GF-D8 (cell line): ENCODE measurements around the gene PTPRE.

ENCODE experiments used
- DNase-seq: peaks from one replicate; lab custom pipeline; 2025; lab: John Stamatoyannopoulos, UW

The PTPRE gene

DNA sequence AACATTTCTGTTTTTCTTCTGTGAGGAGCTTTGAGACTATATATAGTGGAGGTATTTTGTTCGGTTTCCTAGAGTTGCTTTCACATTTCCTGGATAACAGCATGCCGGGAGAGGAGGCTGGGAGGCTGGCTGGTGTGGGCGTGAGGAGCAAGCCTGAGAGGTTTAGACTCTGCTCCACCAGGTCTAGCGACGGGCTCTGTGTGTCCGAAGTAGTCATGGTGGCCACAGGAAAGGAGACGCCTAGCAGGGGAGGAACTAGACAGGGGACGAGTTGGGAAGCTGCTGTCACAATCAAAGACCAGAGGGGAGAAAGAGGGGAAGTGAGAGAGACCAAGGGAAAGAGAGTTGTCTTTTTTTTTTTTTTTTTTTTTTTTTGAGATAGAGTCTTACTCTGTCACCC, 19.6 kb downstream of the PTPRE start:
- DNase-seq: no peak

DNA sequence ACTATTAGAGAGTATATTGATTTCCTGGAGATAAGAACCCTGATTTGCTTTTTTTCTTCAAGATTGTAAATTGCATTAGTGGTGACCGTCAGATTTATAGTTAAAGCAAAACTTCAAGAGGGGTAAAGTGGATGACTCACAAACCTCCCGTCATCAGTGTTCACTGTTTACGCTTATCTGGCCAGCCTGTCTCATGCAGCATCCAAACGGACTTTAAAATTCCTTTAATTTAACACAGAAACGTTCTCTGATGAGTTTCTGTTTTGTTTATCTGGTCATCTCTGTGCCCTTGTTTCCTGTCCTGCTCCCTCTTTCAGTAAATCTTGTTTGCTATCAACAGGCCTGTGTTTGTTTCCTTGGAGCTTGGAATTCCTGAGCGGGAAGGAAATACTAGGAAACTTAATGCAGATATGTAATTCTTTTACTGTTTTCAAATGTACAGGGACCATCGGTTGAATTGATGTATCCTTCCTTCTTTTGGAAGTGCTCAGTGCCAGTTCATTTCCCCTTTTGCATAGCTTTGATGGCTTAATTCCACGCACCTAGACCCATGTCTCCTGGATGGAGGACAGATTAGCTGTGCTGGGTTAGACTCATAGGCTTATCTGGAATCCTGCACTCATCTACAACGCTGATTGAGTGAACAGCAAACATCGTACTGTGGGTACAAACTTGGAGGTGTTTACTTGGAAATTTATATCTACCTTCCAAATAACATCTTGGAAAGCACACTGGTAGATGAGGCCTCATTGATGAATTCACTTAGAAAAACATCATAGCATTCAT, 21.3 kb downstream of the PTPRE start:
- DNase-seq: no peak

GRCh38 chr10:127932521-127933270, 25.8 kb downstream of the PTPRE start:
- DNase-seq: no peak

DNA sequence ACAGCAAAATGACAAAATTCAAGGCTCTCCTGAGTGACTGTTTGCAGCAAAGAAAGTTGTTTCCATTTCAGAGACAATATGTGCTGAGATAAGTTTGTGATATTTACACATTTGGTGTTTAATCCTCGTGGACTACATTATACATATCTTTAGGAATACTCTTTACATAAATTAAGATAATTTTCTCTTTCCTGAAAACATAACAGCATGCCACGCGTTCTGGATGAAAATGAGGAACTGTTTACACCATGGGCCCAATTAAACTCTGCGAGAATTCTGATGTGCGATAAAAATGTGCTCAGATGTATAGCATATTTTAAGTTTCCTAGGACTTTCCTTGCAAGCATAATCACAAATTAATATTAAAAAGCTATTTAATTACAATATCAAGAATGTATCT, 26.4 kb downstream of the PTPRE start:
- DNase-seq: no peak

GRCh38 chr10:127934383-127934782, 27.5 kb downstream of the PTPRE start:
- DNase-seq: no peak

GRCh38 chr10:127935071-127935561, 28.2 kb downstream of the PTPRE start:
- no peak for DNase-seq

- DNase-seq: no peak
Measured at GRCh38 chr10:127937069-127937468, 30.2 kb downstream of the PTPRE start.

DNA sequence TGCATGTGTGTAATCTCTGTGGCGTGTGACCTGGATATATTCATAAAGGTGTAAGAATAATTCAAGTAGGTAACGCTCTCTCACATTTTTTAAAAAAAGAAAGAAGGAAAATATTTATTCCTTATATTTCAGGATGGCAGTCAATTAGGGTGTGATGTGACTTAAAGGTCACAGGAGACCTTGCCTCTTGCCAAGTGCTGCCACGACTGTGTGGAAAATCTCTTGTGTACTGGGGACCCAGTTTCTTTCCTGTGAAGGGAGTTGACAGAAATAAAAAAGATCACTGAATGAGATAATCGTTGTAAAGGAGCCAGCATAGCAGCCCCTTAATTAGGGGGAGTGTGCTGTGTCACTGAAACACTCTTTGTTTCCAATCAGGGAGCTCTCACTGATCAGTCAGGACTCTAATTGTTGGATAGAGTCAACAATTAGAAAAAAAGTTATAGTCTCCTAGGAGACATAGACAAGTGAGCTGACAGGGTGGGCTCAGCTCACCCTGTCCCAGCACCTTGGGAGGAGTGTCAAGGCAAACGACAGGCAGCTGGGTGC, 31.1 kb downstream of the PTPRE start:
- no peak for DNase-seq

DNA sequence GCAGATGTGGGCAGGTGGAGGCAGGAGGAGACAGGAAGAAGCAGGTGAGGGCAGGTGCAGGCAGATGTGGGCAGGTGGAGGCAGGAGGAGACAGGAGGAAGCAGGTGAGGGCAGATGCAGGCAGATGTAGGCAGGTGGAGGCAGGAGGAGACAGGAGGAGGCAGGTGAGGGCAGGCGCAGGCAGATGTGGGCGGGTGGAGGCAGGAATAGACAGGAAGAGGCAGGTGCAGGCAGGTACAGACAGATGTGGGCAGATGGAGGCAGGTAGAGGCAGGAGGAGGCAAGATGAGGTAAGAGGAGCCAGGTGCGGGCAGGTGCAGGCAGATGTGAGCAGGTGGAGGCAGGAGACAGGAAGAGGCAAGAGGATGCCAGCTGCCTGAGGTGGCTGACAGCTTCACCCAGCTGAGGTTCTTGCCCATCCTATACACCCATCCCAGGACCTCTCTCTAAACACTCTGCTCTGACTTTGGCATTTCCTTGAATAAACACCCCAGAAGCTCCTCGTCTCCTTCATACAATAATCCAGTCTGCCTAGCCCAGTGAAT, 33.0 kb downstream of the PTPRE start:
- DNase-seq: no peak

DNA sequence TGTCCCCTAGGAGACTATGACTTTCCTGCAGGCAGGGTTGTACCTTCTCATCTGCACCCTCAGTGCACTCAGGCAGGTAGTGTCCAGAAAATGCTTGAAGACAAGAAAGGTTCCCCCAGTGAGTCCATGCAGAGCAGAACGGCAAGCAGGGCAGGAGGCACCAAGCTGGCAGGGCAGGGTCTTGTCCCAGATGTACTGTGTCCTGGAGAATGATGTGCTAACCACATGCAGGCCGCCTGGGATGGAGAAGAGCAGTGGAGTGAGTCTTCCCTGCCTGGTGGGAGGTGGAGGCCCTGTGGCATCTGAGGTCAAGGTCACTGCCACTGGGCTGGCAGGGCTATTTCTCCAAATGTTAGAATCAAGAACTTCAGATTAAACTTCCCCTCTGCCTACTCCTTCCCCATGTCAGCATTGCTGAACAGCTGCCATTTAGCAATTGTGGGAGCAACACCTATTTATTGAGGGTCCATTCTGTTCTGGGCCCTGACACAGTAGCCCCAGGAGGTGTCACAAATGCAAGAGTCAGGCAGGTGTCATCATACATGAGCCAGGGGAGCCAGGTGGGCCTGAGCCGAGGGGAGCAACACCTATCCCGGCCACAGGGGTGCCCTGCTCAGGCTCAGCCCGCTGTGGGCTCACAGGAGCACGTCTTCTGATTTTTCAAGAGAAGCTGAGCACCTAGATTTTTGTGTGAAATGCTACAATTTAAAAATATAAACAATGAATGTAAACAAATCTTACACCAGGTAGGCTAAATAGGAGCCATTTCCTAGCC, 34.1 kb downstream of the PTPRE start:
- no peak for DNase-seq

GRCh38 chr10:127942811-127943210, 35.9 kb downstream of the PTPRE start:
- DNase-seq: no peak

DNA sequence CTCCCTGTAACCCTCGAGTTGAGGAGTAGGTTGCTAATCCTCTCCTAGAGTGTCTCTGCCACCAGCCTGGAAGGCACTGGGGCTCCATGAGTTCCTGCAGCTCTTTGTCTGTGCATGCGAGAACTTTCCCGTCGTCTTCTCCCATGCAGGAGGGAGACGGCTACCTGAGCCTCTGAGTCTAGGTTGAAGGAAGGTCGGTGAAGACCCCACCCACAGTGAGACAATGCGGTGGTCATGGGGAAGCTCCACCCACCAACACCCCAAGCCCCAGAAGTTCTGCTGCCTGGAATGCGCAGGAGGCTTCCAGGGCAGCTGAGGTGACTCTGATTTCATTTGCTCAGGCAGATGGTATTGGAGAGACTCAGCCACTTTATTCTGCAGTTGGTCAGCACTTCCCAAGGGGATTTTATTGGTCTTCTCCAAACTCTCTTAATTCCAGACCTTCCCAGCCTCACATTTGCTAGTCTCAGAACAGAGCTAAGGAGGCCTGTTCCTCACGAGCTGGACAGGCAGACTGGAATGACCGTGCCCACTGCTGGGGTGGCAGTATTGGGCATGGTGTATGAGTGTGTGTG, 36.5 kb downstream of the PTPRE start:
- DNase-seq: no peak

DNA sequence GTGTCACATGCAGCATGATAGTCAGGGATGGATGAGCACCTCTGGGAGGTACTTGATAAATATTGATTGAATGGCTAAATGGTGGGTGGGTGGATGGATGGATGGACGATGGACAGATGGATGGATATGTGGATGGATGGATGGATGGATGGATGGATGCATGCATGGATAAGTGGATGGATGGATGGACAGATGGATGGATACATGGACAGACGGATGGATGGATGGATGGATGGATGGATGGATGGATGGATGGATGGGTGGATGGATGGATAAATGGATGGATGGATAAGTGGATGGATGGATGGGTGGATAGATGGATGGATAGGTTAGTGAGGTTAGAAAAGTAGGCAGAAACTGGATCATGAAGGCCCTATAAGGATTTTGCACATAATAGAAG, 37.4 kb downstream of the PTPRE start:
- DNase-seq: no peak

- no peak for DNase-seq
Measured at GRCh38 chr10:127945341-127945758, 38.4 kb downstream of the PTPRE start.

DNA sequence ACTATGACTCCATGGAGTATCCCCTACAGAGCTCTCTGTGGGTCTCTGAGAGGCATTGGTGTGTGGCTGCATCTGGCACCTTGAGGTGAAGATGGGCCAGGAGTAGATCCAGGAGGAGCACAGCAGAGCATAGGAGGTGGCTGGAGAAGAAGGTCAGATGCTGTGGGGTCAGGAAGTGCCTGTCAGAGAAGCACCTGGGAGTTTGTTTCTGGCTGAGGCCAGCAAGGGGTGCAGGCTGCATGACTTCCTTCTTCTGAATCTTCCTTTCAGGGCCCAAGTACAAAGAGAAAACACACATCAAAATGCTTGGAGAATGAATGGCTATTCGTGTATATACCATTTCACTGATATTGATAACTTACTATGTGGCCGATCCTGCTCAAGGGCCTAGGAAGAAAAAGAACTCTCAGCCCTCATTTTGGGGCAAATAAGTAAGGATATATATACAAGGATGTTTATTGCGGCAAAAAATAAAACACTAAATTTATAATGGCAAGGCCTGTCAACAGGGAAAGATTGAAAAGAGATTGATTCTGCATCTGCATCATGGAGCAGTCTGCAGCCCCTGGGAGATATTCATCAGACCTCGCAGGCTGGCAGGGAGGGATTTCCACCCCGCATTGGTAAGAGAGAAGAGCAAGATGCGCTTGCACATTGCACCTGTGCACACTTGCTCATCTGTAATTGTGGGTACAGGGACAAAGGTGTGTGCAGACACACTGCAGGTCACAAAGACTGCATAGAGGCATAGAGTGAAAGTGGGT, 39.2 kb downstream of the PTPRE start:
- DNase-seq: no peak

DNA sequence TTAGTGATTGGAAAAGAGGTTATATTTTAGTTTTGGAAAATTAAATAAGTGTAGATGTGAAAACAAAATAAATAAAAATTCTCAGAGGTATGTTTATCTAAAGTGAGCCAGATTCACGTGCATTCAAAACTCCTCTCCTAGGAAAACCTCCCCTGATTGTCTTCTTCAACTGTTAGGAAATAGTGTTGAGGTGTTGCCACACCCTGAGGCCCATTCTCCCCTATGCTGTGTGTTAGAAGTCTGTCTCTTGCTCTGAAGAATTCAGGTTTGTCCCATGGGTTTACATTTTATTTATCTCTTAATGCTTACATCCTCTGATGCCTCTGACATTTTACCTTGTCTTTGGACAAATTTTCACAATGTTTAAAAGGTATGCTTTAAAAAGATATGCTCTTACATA, 40.3 kb downstream of the PTPRE start:
- DNase-seq: no peak

DNA sequence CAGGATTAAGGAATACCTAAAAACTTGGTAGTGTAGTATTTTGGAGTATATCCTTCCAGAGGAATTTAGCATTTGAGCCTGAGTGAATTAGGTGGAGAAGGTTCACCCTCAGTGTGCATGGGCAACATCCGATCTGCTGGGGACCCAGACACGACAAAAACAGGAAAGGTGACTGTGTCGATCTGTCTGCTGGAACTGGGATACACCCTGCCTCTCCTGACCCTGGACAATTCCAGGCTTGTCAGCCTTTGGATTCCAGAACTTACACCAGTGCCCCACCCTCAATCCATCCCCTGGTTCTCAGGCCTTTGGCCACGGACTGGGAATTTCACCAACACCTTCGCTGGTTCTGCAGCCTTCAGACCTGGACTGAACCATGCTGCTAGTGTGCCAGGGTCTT, 41.9 kb downstream of the PTPRE start:
- DNase-seq: no peak

DNA sequence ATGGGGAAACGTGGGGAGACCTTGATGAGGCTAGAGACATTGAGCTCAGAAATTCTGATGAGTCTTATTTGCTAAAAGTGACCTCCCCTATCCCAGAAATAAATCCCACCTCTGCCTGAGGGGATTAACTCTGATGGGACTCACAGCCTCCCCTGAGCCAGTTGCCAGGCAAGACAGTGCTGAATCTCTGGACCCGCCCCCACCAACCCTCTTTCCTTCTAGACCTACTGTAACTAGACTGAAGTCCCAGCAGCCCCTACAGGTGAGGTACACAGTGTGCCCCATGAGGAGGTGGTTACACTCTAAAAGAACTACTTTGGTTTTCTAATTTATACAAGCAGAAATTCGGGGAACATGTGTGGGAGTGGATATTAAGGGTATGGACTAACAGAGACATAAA, 42.9 kb downstream of the PTPRE start:
- DNase-seq: no peak

DNA sequence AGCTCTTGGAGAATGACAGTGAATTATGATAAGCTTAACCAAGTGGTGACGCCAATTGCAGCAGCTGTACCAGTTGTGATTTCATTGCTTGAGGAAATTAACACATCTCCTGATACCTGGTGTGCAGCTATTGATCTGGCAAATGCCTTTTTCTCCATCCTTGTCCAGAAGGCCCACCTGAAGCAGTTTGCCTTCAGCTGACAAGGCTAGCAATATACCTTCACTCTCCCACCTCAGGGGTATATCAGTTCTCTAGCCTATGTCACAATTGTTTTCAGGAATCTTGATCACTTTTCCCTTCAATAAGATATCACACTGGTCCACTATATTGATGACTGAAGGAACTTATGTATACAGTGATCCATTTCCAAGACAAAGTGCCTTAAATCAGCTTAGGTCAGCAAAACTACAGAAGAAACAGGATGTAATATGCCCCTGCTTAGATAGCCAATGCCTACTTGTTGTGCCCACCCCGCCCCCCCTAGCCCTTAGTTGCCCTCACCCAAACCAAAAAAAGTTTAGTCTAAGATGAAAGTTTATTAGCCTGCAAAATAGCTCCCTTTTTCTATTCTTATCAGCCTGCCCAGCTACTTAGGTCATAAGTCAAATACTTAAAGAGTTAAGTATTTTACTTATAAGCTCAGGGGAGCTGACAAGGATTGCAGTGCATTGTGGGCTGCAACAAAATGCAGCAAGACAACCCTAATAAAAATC, 45.1 kb downstream of the PTPRE start:
- DNase-seq: no peak

DNA sequence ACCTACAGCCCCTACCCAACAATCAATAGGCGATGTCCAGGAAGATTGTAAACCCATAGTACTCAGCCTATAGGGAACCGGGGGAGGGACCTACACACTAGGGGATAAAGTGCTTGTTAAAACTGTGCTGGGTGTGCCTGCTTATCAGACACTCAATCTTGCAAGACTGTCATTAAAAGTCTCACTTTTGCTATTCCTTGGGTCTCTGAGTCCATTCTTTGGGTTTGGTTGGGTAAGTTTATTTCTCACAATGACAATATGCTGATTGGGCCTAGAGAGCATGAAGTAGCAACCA, 45.6 kb downstream of the PTPRE start:
- DNase-seq: no peak
